PC-9 (cell line): ENCODE results near the gene TTC7B. TPM values are rescaled to one million over a fixed set of nuclear protein-coding genes. Genes with fewer than 3 reads are reported as not detected.

ENCODE experiments used
- BruUV-seq: library from RNA; stranded (reverse); fragments of 400-500 nt; replicated peaks from 2 replicates; lab custom pipeline; 2021; lab: Mats Ljungman, UMichigan
- CTCF ChIA-PET: fragments of 300-600 bp; sonication (Branson Sonifier 250); formaldehyde crosslinking; loops from one replicate; lab custom pipeline; 2022; ENCODE audit warnings: antibody characterized with exemption; lab: Charles Lee
- POLR2A ChIA-PET: fragments of 300-600 bp; sonication (Branson Sonifier 250); formaldehyde crosslinking; loops from one replicate; lab custom pipeline; 2022; ENCODE audit warnings: antibody characterized with exemption; ENCODE audit not compliant: unreplicated experiment; lab: Charles Lee
- DNase-seq, 2 experiments: peaks; one replicate each; pipeline versions ENCODE4 v3.0.0 to v3.0.0-alpha.2; 2015 to 2022; ENCODE audit warnings: mixed read lengths in 1 of 2
- H2AFZ ChIP-seq: fragments of 200-600 bp; sonication (generic); 2 replicates; pipeline ENCODE4 v1.8.1; 2017; ENCODE audit warnings: antibody characterized with exemption
- H3F3A ChIP-seq: fragments of 200-600 bp; sonication (generic); 2 replicates; pipeline ENCODE4 v1.8.1; 2017; ENCODE audit warnings: antibody characterized with exemption, mild to moderate bottlenecking, low read depth; ENCODE audit not compliant: insufficient read depth
- H3K27ac ChIP-seq: fragments of 200-600 bp; sonication (generic); 2 replicates; pipeline ENCODE4 v1.6.1; 2016; ENCODE audit warnings: mixed run types
- H3K27me3 ChIP-seq: fragments of 200-600 bp; sonication (generic); 2 replicates; pipeline ENCODE4 v1.6.1; 2016; ENCODE audit warnings: low read depth, mixed run types; ENCODE audit not compliant: insufficient read depth
- H3K36me3 ChIP-seq: fragments of 200-600 bp; sonication (generic); 2 replicates; pipeline ENCODE4 v1.6.1; 2016; ENCODE audit warnings: low read depth, mixed run types
- H3K4me1 ChIP-seq: fragments of 200-600 bp; sonication (generic); replicated peaks from 2 replicates; pipeline ENCODE4 v1.6.1; 2016; ENCODE audit warnings: mixed run types; ENCODE audit not compliant: insufficient read depth
- H3K4me2 ChIP-seq: fragments of 200-600 bp; sonication (generic); 2 replicates; pipeline ENCODE4 v1.6.1; 2017; ENCODE audit warnings: mixed run types
- H3K4me3 ChIP-seq: fragments of 200-600 bp; sonication (generic); 2 replicates; pipeline ENCODE4 v1.6.1; 2016; ENCODE audit warnings: mixed run types
- H3K79me2 ChIP-seq: fragments of 200-600 bp; sonication (generic); 2 replicates; pipeline ENCODE4 v1.6.1; 2017; ENCODE audit warnings: low read depth, mixed run types
- H3K9me2 ChIP-seq: fragments of 200-600 bp; sonication (generic); 2 replicates; pipeline ENCODE4 v1.8.1; 2017; ENCODE audit warnings: mild to moderate bottlenecking; ENCODE audit not compliant: insufficient read depth
- H3K9me3 ChIP-seq: fragments of 200-600 bp; sonication (generic); 2 replicates; pipeline ENCODE4 v1.8.1; 2016; ENCODE audit warnings: low read depth; ENCODE audit not compliant: insufficient read depth
- H4K20me1 ChIP-seq: fragments of 200-600 bp; sonication (generic); 2 replicates; pipeline ENCODE4 v1.8.1; 2017; ENCODE audit not compliant: insufficient read depth
- CTCF ChIP-seq: fragments of 200-600 bp; sonication (generic); conservative IDR thresholded peaks from 2 replicates; pipeline ENCODE4 v1.6.1; 2017; ENCODE audit warnings: mixed run types, antibody characterized with exemption, mild to moderate bottlenecking, moderate library complexity
- EZH2 ChIP-seq: fragments of 200-600 bp; sonication (generic); IDR thresholded peaks from 2 replicates; pipeline ENCODE4 v1.8.0; 2017; ENCODE audit warnings: antibody characterized with exemption, low read depth
- intact Hi-C: fragments of 100-400 bp; cut with micrococcal nuclease; formaldehyde crosslinking; loops from one replicate; pipeline ENCODE4 v1.10.0; 2022; ENCODE audit not compliant: unreplicated experiment
- total RNA-seq: library from RNA; stranded (reverse); gene quantifications from 2 replicates; pipeline ENCODE4 v1.2.3, GENCODE V29; 2021

TTC7B gene
- total RNA-seq, 1 experiment from 2014 or later = 6.8 TPM

- CTCF ChIA-PET = no interaction called here
- no TSS peak for BruUV-seq
Measured at GRCh38 chr14:90632871-90633270, 183.4 kb downstream of the TTC7B start.

GRCh38 chr14:90632451-90632850 is 183.8 kb downstream of the TTC7B start:
- H3K4me2 ChIP-seq = no peak overlapping the region
- H3K4me3 ChIP-seq = no peak overlapping the region
- TF ChIP-seq EZH2 (no peak), CTCF (no peak)
- no peaks in the 10 kb centered on the region for H4K20me1 ChIP-seq
- no peaks in the 10 kb centered on the region for H3F3A ChIP-seq
- no peak overlapping the region for H2AFZ ChIP-seq
- CTCF ChIA-PET = no interaction called here
- no peaks in the 10 kb centered on the region for H3K27me3 ChIP-seq
- H3K9me3 ChIP-seq = no peaks in the 10 kb centered on the region
- BruUV-seq = no TSS peak
- DNase-seq = no peak
- no peak overlapping the region for H3K27ac ChIP-seq
- intact Hi-C loops = no loop called here
- no peaks in the 10 kb centered on the region for H3K36me3 ChIP-seq
- H3K4me1 ChIP-seq = no peaks in the 10 kb centered on the region
- H3K79me2 ChIP-seq = no peaks in the 10 kb centered on the region
- POLR2A ChIA-PET = no interaction called here
- no peaks in the 10 kb centered on the region for H3K9me2 ChIP-seq

More at GRCh38 chr14:90632871-90633270, 183.4 kb downstream of the TTC7B start:
- intact Hi-C loops = no loop called here
- Histone ChIP-seq H3K4me2 (no peak overlapping the region), H3K27me3 (no peaks in the 10 kb centered on the region), H3K4me1 (no peaks in the 10 kb centered on the region), H3K36me3 (no peaks in the 10 kb centered on the region), H3F3A (no peaks in the 10 kb centered on the region), H2AFZ (no peak overlapping the region), H3K79me2 (no peaks in the 10 kb centered on the region), H3K9me3 (no peaks in the 10 kb centered on the region), H3K9me2 (no peaks in the 10 kb centered on the region), H3K27ac (no peak overlapping the region), H4K20me1 (no peaks in the 10 kb centered on the region), H3K4me3 (no peak overlapping the region)
- TF ChIP-seq EZH2 (no peak), CTCF (no peak)
- DNase-seq = no peak
- POLR2A ChIA-PET = no interaction called here

- no peak overlapping the region for H3K27ac ChIP-seq
- H3K36me3 ChIP-seq = no peaks in the 10 kb centered on the region
- ChIA-PET CTCF (no interaction called here), POLR2A (no interaction called here)
- no peak overlapping the region for H3K4me3 ChIP-seq
- no peaks in the 10 kb centered on the region for H3K79me2 ChIP-seq
- no peaks in the 10 kb centered on the region for H3K27me3 ChIP-seq
- DNase-seq = no peak
- no peak overlapping the region for H2AFZ ChIP-seq
- no peaks in the 10 kb centered on the region for H4K20me1 ChIP-seq
- no peaks in the 10 kb centered on the region for H3F3A ChIP-seq
- no peaks in the 10 kb centered on the region for H3K4me1 ChIP-seq
- TF ChIP-seq EZH2 = no peak
- TF ChIP-seq CTCF = no peak
- intact Hi-C loops = no loop called here
- no peaks in the 10 kb centered on the region for H3K9me2 ChIP-seq
- no TSS peak for BruUV-seq
- H3K9me3 ChIP-seq = no peaks in the 10 kb centered on the region
- H3K4me2 ChIP-seq = no peak overlapping the region
Measured at GRCh38 chr14:90630171-90630806, 185.9 kb downstream of the TTC7B start.
